Activated CD8-positive, alpha-beta memory T cell treated with anti-CD3 and anti-CD28 coated beads for 48 hours (primary cell): ENCODE results near the gene NUDT5.
A peak's percentile ranks its signal among the peaks of the same experiment; 100 is the strongest.
"Not testable (repeated sequence)": the region's sequence is repeated elsewhere in the genome, so short reads cannot be mapped to it uniquely, and the experiment has no call there.

Experiments used
- DNase-seq, 3 experiments: peaks; one replicate each; pipeline ENCODE4 v3.0.0-alpha.2; 2020; ENCODE audit warnings: low read depth in 2 of 3, low spot score in 2 of 3

NUDT5 gene

DNA sequence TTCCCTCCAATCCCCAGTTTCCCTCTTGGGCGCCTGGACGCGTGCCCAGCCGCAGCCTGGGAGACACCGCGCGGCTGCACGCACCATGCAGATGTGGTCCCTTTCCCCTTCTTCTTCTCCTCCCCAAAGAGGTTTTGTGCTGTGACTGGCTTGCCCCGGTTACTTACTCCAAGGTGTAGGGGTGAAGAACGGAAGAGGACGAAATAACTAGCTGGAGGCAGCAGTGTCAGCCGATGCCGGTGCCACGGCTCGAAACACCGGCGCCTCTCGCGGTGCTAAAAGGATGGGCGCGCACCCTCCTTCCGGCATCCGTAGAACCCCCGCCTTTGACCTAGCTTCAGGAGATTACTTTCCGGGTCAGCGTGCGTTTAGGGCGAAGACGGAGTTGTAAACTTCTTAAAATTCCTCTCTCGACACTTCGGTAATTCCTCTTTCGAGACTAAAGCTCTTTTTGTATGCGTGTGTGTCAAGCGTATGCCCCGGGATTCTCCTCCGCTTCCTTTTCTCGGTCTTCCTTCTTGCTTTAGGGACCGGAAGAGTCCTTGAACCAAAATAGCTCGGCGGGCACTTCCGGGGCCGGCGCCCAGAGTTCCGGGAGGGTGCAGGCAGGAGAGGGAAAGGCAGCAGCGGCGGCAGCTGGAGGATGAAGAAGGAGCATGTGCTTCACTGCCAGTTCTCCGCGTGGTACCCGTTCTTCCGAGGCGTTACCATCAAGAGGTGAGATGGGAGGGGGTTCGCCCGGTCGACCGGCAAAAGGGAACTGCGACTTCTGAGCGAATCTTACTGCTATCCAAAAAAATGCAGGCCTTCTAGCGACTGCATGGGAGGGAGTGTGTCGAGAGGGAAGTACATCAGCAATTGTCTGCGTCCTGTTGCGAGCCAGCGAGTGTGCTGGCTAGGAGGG lies at the start of gene NUDT5, which contains the start of gene CDC123:
TSS of gene NUDT5 (minus strand) at position 289 of the 904 bp plus-strand sequence. CDS start 9,600 bp downstream, outside the sequence.
TSS of gene CDC123 (plus strand) at position 586 of the 904 bp plus-strand sequence. CDS start at position 644, 58 bp downstream.
- peak; percentile 67 to 74 (median 69) for DNase-seq

DNA sequence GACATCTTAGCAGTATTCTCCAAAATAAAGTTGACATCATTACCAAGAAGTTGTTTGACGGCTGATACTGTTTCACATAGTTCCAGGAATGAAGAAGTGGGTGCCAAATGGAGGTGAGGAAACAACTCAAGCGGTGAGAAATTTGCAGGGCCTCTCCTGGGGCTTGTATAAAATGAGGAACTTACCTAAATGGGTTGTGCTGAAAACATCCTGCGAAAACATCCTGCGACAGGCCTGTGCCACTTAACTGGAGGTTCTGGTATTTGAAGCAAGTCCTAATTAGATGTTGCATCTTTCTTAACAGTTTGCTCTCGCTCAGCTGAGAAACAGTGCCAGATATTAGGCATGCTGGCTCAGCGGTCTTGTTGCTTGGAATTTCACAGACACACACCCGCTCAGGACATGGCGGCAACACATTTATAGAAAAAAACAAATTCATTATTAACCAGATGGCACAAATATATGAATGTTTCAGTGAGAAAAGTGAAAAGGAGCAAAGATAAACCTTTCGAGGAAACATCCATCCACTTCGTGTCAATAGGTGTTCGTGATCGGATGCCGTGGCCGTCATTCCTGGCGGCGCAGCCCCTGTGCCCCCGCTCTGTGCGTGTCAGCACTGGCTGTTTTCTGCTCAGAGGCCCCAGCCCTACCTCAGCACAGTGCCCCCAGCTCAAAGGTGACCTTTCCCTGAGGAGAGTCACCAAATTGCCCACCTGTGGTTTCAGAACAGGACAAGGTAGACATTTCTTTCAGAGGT lies 48.4 kb upstream of the NUDT5 start:
- DNase-seq, result no peak

DNA sequence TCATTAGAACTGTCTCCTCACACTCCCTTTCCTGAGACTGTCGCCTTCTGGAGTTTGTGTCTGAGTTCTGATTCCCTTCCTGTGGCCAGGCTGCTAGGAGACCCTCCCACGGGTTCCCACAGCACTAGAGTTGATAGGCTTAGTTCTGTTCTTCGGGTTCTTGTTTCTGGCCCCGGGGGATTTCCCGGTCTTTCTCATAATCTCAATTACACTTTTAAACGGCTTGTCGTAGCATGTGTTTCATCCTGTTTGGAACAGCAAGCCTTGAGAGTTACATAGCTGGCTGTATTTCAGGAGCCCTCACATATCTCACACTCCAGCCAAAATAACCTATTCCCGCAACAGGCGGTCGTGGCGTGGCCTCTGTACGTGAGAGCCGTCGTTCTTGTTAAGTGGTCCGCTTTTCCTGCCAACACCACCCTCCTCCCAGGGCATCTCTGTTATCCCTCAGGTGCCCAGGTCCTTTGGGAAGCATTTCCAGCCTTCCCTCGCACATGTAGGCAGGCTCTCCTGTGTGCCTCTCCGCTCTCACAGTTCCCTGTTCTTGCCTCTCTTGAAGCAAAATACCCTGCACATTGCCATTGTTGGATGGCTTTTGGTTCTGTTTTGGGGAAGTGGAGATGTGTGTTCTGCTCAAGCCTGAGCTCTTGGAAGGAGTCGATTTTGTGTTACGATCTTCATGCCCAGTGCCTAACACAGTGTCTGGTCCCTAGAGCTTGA lies 46.3 kb upstream of the NUDT5 start:
- peak in 1 of 3 experiments; percentile 20 for DNase-seq

DNA sequence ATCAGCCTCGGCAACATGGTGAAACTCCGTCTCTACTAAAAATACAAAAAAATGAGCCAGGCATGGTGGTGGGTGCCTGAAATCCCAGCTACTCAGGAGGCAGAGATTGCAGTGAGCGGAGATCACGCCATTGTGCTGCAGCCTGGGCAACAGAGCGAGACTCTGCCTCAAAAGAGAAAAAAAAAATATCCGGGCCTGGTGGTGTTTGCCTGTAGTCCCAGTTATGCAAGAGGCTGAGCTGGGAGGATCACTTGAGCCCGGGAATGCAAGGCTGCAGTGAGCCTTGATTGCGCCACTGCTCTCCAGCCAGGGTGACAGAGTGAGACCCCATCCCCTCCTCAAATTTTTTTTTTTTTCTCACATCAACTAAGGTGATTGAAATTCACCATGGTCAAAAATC lies 43.1 kb upstream of the NUDT5 start:
- DNase-seq, result no peak

DNA sequence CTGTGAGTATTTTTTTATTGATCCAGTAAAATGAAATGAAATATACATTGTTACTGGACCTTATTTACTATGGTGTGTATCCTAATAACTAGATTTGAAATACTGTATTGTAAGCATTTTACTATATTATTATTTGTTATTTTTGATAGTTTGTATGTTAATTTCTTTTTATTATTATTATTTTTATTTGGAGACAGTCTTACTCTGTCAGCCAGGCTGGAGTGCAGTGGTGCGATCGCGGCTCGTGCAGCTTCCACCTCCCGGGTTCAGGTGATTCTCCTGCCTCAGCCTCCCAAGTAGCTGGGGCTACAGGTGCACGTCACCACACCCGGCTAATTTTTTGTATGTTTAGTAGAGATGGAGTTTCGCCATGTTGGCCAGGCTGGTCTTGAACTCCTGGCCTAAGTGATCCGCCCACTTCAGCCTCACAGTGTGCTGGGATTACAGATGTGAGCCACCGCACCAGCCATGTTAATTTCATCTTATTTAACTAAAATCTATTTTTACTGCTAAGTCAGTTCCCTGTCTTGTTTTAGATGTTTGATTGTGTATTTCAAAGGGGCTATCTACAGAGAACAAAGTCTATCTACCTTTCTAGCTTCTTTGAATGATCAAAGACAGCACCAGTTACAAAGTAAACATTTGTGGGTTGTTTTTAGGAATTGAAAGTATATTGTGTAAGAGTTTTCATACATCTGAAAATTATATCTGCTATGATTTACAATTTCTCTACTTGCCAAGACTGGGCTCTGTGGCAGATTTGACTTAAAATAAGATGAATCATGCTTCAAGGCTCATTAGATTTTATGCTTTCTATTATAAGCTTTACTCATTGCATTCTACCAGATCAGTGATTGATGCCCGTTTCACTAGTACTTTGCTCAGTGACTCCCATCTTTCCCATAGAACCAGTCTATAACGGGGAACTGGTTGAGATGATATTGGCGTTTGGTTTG lies 41.9 kb upstream of the NUDT5 start:
- no peak for DNase-seq

DNA sequence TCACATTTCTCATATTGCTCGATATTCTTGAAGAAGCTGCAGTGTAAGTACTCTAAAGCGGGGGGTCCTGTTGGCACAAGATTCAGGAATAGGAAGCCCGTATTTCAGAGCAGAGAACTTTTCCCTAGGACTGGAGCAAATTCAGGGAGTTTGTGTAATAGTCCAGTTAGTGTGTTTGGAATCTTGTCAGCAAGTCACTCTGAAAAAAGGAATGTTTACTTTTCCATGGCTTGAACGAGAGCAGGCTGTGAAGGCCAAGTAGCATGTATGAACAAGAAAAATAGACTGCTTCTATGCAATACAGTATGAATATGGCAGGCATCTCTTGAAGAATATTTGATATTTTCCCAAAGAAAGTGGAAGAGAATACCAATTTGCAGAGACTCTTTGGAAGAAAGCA lies 40.1 kb upstream of the NUDT5 start:
- DNase-seq, result no peak

DNA sequence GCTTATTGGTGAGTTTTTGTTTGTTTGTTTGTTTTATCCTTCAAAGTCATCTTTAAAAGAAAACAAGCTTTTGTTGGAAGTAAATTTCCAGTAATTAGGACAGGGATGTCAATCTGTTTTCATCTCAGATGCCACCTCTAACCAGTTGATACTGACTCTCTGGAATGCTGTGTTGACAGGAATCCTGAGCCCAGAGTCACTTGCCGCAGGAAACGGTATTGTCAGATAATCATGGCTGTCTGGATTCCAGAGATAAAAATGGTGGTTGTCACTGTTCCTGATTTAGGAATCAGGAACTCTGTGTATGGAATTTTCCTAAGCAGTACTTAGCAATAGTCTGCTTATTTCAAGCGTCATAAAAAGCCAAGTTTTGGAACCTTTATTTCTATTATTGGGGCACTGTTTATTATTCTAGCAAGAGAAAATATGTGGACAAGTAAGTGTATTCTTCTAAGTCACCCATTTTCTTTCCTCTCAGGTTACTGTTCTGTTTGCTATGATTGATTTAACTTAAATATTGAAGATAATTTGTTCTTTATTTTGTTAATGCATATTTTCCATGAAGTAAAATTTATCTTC lies 39.5 kb upstream of the NUDT5 start:
- DNase-seq, result no peak

DNA sequence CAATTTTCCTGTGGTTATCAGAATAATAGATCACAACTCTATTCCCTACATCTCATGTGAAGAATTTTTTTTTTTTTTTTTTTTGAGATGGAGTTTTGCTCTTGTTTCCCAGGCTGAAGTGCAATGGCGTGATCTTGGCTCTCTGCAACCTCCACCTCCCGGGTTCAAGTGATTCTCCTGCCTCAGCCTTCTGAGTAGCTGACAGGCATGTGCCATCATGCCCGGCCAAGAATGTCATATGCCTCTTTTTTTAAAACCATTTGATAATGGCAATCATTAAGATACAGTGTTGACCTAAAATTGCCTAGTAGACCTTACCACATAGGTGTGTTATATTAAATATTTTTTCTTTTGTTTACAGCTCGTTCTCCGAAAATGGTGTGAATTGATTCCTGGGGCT lies 39.0 kb upstream of the NUDT5 start:
- DNase-seq, result not testable (repeated sequence)

DNA sequence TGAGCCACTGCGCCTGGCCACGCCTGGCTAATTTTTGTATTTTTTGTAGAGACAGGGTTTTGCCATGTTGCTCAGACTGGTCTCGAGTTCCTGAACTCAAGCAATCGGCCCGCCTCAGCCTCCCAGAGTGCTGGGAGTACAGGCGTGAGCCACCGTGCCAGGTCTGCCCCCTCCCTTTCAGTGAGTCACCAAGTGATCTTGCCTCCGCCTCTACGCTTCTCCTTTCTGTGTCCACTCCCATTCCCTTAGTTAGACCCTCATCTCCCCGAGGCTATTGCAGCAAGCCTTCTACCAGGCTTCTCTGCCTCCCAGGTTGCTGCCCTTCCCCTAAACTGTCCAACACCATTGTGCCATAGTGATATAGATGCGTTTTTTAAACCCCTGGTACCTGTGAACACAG lies 33.2 kb upstream of the NUDT5 start:
- DNase-seq, result no peak

DNA sequence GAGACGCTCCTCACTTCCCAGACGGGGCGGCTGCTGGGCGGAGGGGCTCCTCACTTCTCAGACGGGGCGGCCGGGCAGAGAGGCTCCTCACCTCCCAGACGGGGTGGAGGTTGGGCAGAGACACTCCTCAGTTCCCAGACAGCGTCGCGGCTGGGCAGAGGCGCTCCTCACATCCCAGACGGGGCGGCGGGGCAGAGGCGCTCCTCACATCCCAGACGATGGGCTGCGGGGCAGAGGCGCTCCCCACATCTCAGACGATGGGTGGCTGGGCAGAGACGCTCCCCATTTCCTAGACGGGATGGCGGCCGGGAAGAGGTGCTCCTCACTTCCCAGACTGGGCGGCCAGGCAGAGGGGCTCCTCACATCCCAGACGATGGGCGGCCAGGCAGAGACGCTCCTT lies 30.7 kb upstream of the NUDT5 start:
- DNase-seq, result not testable (repeated sequence)

DNA sequence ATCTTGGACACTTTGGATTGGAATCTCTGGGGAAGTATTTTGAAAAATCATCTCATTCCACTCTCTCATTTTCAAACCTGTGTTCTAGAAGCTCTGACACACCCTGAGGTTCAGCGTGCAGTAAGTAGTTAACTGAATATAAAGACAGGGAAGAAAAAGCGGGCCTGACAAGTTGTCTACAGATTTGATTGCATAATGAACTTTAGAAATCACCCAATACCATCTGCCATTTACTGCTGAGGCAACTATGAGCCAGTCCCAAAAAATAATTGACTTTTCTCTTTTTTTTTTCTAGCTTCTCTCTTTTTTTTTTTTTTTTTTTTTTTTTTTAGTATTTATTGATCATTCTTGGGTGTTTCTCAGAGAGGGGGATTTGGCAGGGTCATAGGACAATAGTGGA lies 29.8 kb upstream of the NUDT5 start:
- no peak for DNase-seq

DNA sequence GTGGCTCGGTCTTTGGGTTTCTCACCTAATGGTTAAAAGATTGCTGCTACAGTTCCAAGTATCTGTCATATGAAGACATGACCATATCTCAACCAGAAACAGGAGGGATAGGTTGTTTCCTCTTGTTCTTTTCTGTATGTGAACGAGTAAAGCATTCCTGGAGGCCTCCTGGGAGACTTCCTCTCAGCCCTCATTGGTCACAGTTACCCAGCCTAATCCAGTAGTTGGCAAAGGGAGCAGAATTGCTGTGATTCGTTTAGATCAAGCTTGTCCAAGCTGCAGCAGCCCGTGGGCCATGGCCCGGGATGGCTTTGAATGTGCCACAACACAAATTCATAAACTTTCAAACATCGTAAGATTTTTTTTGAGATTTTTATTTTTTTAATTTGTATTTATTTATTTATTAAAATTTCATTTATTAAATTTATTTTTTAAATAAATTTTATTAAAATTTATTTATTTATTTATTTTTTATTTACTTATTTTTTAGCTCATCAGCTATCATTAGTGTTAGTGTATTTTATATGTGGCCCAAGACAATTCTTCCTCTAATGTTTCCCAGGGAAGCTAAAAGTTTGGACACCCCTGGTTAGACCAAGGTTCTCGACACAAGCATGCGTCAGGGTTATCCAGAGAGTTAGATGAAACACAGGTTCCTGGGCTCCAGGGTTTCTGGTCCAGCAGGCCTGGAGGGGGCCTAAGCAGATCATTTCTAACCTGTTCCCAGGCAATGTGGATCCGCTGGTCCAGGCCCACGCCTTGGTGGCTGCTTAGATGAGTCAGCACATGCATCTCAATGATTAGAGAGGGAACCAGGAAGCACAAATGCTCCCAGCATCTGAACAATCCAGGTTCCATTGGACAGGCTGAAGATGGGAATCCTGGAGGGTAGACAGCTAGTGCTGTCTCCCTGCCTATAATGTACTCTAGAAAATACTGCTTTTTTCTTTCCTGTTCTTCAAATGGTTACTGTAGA lies 25.9 kb upstream of the NUDT5 start:
- DNase-seq, result no peak

DNA sequence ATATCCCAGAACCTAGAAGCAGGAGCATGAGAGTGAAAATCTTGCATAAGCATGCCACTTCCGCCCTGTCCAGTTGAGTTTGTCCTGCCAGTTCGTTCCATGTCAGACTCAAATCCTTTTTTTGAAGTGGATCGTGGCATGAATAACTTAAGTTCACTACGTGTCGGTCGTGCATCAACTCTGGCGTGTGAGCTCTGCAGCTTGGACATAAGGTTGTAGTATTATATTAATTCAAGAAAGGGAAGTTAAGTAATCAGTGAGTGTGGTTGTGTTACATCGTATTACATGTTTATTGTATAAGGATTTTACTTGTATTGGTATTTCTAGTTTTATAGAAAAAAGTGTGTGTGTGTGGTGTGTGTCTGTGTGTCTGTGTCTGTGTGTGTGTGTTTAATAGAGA lies 23.3 kb upstream of the NUDT5 start:
- DNase-seq, result no peak

DNA sequence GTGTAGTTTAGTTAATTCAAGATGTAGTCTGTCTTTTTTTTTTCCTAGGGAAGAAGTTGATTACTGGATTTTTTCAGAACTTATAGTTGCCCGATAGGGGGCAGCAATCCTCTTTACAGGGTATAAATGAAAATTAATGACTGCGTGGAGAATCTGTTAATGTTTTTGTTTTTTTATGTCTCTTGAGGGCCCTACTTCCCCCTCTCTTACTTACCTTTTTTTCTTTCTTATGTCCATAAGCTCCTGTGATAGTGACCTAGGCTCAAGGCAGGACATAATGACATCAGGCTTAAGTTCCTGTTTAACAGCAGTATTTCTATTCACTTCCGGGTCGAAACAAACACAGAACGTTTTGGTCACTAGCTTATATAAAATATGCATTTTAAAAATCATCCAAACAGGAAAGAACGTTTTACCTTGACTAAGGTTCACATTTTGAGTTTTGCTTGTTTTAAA lies 19.1 kb upstream of the NUDT5 start:
- no peak for DNase-seq

DNA sequence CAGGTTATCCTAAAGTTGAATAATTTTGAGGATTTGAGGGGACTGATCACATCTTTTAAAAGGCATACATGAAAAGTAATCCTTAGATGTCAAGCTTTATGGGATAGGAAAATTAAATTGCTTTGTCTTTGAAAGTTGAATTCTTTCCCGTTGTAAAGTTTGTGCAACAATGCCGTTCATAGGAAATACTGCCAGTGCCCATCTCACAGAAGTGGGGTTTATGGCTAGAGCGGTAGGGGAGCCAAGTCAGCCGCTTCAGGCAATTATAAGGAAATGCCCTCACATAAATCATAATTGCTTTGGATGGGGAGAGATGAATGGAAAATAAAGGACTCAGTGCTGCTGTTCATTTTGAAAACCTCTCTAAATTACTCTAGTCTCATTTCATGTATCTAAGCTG lies 18.4 kb upstream of the NUDT5 start:
- no peak for DNase-seq

DNA sequence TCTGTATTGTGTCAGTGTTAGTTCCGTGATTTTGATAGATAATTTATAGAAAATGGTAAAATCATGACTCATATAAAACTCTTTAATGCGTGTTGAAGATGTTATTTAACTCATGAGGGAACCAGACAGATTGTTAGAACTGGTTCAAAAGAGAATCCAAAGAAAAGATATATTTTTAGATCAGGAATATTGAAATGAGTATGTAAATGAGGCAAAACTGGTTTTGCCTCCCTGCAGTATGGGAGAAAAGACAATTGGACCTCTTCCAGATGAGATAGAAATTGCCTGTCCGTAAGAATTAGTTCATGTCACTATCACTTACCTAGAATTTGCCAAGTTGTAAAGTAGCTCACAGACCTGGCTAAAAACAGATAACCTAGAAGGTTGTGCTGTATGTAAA lies 17.9 kb upstream of the NUDT5 start:
- DNase-seq, result no peak

DNA sequence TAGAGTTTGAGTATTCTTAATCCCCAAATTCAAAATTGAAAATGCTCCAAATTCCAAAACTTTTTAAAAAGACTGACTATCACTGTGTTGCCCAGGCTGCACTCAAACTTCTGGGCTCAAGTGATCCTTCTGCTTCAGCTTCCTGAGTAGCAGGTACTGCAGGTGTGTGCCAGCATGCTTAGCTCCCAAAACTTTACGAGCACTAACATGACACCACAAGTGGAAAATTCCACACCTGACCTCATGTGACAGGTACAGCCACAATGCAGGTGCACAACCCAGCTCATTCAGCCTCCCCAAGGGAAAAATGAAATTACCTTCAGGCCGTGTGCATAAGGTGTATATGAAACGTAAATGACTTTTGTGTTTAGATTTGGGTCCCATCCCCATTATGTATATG lies 16.8 kb upstream of the NUDT5 start:
- no peak for DNase-seq

DNA sequence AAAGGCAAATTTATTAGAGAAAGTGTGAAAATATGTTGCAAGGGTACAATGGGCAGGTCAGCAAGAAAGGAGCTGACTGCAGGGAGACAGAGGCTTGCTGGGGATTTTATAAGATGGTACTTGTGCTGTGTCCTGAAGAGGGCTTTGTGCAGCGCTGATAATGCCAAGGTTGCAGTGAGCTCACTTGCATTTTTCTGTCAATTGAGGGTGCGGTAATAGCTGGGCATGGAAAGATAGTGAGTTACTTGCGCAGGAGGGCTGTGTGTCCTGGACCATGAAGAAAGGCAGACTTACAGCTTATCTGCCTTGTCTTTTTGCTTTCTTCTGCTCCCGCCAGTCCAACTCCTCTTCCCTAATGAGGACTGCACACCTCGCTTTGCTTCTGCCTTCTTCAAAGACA lies 12.8 kb upstream of the NUDT5 start:
- DNase-seq, result no peak

DNA sequence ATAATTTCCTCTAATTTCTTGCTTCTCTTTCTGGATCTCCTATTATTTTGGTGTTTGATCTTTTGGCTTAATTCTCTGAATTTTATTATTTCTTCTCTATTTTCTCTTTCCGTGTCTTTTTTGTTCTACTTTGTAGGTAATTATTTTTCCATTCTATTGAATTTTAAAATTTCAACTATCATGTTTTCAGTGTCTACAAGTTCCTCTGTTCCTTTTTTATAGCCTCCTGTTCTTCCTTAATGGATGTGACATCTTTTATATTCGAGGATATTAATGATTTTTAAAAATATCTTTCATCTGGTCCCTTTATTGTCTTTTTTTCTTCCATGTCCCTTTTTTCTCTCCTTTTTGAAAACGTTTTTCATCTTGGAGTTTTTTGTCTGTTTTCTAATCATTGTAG lies 11.4 kb upstream of the NUDT5 start:
- DNase-seq, result no peak
